Vagina (tissue), 2 donors: ENCODE measurements around the gene NTM. TPM values are rescaled to one million over a fixed set of nuclear protein-coding genes. Genes with fewer than 3 reads are reported as not detected.

Source experiments
- DNase-seq, 2 donors: peaks; one replicate each; pipeline ENCODE4 v3.0.0-alpha.2; 2017; ENCODE audit errors: extremely low spot score in 2 of 2
- H3K27ac ChIP-seq: fragments of 200-600 bp; sonication (generic); one replicate; pipeline ENCODE4 v1.5.1; 2019
- H3K27me3 ChIP-seq: fragments of 200-600 bp; sonication (generic); one replicate; pipeline ENCODE4 v1.5.1; 2019
- H3K36me3 ChIP-seq, 2 donors: fragments of 200-600 bp; sonication (generic); one replicate each; pipeline ENCODE4 v1.5.1; 2017 to 2019
- H3K4me1 ChIP-seq: fragments of 200-600 bp; sonication (generic); one replicate; pipeline ENCODE4 v1.5.1; 2019
- H3K4me3 ChIP-seq, 2 donors: fragments of 200-600 bp; sonication (generic); 1 replicate in 1 of 2; 2 replicates in 1 of 2; pipeline ENCODE4 v1.5.1; 2016 to 2019
- H3K9me3 ChIP-seq: fragments of 200-600 bp; sonication (generic); one replicate; pipeline ENCODE4 v1.5.1; 2019
- POLR2A ChIP-seq, 2 donors: fragments of 450-650 bp; IDR thresholded peaks; one replicate each; pipeline ENCODE4 v1.6.1; 2017; ENCODE audit warnings: antibody characterized with exemption in 2 of 2, mild to moderate bottlenecking in 2 of 2, moderate library complexity in 2 of 2
- POLR2AphosphoS5 ChIP-seq, 2 donors: sonication (generic); formaldehyde crosslinking; IDR thresholded peaks; one replicate each; pipeline ENCODE4 v1.9.0; 2017; ENCODE audit warnings: antibody characterized with exemption in 2 of 2, mild to moderate bottlenecking in 2 of 2, low read depth in 1 of 2; ENCODE audit not compliant: insufficient read depth in 1 of 2
- intact Hi-C: fragments of 100-400 bp; cut with DNase I; formaldehyde crosslinking; loops from one replicate; pipeline ENCODE4 v1.15.1; 2023
- total RNA-seq: library from RNA; depleted of rRNA; stranded (reverse); fragments of >200 nt; gene quantifications from one replicate; pipeline ENCODE4 v1.2.3, GENCODE V29; 2016
- TF ChIP-seq, protein P1 (sequence below), 3 experiments: fragments of 450-650 bp in 2 of 3; fragments of 200-600 bp in 1 of 3; sonication (generic) in 1 of 3; IDR thresholded peaks; one replicate each; pipeline ENCODE4 v1.5.1; 2017 to 2019; ENCODE audit warnings: antibody characterized with exemption in 3 of 3, mild to moderate bottlenecking in 2 of 3, moderate library complexity in 2 of 3

The NTM gene
- total RNA-seq, 1 donor from 2014 or later, result 4.2 TPM

DNA sequence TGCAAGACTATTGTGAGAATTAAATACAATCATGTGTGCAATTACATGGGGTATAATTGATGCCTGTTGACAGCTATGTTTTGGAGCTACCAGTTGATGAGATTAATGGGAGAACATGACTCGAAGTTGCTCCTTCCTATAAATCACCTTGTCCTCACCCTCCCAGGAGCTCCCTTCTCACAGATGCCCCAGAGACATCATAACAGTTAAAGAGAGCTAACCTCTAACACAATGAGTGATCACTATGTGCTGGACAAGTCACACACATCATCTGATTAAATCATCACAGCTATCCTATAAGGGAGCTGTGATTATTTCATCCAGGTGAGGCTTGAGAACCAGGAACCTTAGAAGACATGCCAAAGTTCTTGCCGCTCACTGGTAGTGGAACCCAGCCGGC is 394.2 kb downstream of the NTM start:
- intact Hi-C loops, result no loop called here
- TF ChIP-seq, protein P1, sequence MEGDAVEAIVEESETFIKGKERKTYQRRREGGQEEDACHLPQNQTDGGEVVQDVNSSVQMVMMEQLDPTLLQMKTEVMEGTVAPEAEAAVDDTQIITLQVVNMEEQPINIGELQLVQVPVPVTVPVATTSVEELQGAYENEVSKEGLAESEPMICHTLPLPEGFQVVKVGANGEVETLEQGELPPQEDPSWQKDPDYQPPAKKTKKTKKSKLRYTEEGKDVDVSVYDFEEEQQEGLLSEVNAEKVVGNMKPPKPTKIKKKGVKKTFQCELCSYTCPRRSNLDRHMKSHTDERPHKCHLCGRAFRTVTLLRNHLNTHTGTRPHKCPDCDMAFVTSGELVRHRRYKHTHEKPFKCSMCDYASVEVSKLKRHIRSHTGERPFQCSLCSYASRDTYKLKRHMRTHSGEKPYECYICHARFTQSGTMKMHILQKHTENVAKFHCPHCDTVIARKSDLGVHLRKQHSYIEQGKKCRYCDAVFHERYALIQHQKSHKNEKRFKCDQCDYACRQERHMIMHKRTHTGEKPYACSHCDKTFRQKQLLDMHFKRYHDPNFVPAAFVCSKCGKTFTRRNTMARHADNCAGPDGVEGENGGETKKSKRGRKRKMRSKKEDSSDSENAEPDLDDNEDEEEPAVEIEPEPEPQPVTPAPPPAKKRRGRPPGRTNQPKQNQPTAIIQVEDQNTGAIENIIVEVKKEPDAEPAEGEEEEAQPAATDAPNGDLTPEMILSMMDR (IDR thresholded peaks at IDR 0.05), result no peak
- TF ChIP-seq POLR2A (IDR thresholded peaks at IDR 0.05) (no peak), POLR2AphosphoS5 (IDR thresholded peaks at IDR 0.05; ENCODE audit: insufficient read depth in 1 of 2, low read depth in 1 of 2) (no peak)
- Histone ChIP-seq H3K27me3 (no peaks in the 10 kb centered on the region), H3K36me3 (no peaks in the 10 kb centered on the region), H3K27ac (no peak overlapping the region), H3K4me1 (no peaks in the 10 kb centered on the region), H3K4me3 (no peak overlapping the region), H3K9me3 (no peaks in the 10 kb centered on the region)
- DNase-seq, result no peak

DNA sequence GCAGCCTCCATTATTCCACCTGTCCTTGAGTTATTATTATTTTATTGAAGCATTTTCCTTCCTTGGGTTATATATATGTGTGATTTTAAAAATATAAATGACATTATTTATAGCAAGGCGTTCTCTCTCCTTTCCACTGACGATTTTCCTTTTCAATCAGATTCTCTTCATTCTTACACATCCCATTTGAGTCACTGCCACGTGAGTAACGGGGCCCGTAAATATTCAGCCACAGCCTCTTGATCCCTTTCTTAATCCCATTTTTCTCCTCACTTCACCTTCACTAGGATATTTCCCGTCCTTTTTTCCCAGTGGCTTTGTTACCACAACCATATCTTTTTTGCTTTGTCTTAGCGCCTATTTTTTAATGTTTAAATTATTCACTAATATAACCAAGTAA is 396.2 kb downstream of the NTM start:
- Histone ChIP-seq H3K36me3 (no peaks in the 10 kb centered on the region), H3K9me3 (no peaks in the 10 kb centered on the region), H3K27ac (no peak overlapping the region), H3K4me1 (no peaks in the 10 kb centered on the region), H3K4me3 (no peak overlapping the region), H3K27me3 (no peaks in the 10 kb centered on the region)
- TF ChIP-seq, protein P1 (IDR thresholded peaks at IDR 0.05), result no peak
- TF ChIP-seq POLR2A (IDR thresholded peaks at IDR 0.05) (no peak), POLR2AphosphoS5 (IDR thresholded peaks at IDR 0.05; ENCODE audit: insufficient read depth in 1 of 2, low read depth in 1 of 2) (no peak)
- intact Hi-C loops, result no loop called here
- DNase-seq, result no peak

DNA sequence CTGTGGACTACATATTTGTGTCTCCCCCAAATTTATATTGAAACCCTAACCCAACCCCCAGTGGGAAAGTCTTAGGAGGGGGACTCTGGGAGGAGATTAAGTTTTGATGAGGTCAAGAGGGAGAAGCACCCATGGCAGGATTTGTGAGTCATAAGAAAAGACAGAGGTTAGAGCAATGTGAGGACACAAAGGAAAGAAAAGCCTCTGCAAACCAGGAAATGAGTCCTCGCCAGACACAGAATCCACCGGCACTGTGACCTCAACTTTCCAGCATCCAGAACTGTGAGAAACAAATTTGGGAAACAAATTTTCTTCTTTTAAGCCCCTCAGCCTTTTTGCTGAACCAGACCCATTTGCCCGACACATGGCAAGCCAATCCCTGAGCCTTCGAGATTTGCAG is 397.0 kb downstream of the NTM start:
- intact Hi-C loops, result no loop called here
- H3K4me3 ChIP-seq, result no peak overlapping the region
- no peaks in the 10 kb centered on the region for H3K9me3 ChIP-seq
- H3K4me1 ChIP-seq, result no peaks in the 10 kb centered on the region
- DNase-seq, result no peak
- no peaks in the 10 kb centered on the region for H3K27me3 ChIP-seq
- no peaks in the 10 kb centered on the region for H3K36me3 ChIP-seq
- TF ChIP-seq POLR2AphosphoS5 (IDR thresholded peaks at IDR 0.05; ENCODE audit: insufficient read depth in 1 of 2, low read depth in 1 of 2) (no peak), POLR2A (IDR thresholded peaks at IDR 0.05) (no peak)
- TF ChIP-seq, protein P1 (IDR thresholded peaks at IDR 0.05), result no peak
- no peak overlapping the region for H3K27ac ChIP-seq

GRCh38 chr11:131770801-131771200 is 400.4 kb downstream of the NTM start:
- H3K9me3 ChIP-seq, result no peaks in the 10 kb centered on the region
- intact Hi-C loops, result no loop called here
- no peaks in the 10 kb centered on the region for H3K4me1 ChIP-seq
- H3K27me3 ChIP-seq, result no peaks in the 10 kb centered on the region
- no peak overlapping the region for H3K27ac ChIP-seq
- no peak for DNase-seq
- no peaks in the 10 kb centered on the region for H3K36me3 ChIP-seq
- H3K4me3 ChIP-seq, result no peak overlapping the region
- no peak for TF ChIP-seq POLR2A (IDR thresholded peaks at IDR 0.05)
- TF ChIP-seq, protein P1 (IDR thresholded peaks at IDR 0.05), result no peak

GRCh38 chr11:131771471-131771870 is 401.1 kb downstream of the NTM start:
- H3K36me3 ChIP-seq, result no peaks in the 10 kb centered on the region
- H3K4me3 ChIP-seq, result no peak overlapping the region
- no peak for DNase-seq
- no peaks in the 10 kb centered on the region for H3K4me1 ChIP-seq
- TF ChIP-seq, protein P1 (IDR thresholded peaks at IDR 0.05), result no peak
- no peak for TF ChIP-seq POLR2A (IDR thresholded peaks at IDR 0.05)
- TF ChIP-seq POLR2AphosphoS5 (IDR thresholded peaks at IDR 0.05; ENCODE audit: insufficient read depth in 1 of 2, low read depth in 1 of 2), result no peak
- intact Hi-C loops, result no loop called here
- no peak overlapping the region for H3K27ac ChIP-seq
- H3K9me3 ChIP-seq, result no peaks in the 10 kb centered on the region
- H3K27me3 ChIP-seq, result no peaks in the 10 kb centered on the region
